ENCODE measurements around the gene ANKHD1. TPM values are rescaled to one million over a fixed set of nuclear protein-coding genes. Genes with fewer than 3 reads are reported as not detected.
"Not testable (repeated sequence)": the region's sequence is repeated elsewhere in the genome, so short reads cannot be mapped to it uniquely, and the experiment has no call there.

ANKHD1 gene
- total RNA-seq, 2 donors from 2014 or later, result 90.8 to 93.2 TPM

DNA sequence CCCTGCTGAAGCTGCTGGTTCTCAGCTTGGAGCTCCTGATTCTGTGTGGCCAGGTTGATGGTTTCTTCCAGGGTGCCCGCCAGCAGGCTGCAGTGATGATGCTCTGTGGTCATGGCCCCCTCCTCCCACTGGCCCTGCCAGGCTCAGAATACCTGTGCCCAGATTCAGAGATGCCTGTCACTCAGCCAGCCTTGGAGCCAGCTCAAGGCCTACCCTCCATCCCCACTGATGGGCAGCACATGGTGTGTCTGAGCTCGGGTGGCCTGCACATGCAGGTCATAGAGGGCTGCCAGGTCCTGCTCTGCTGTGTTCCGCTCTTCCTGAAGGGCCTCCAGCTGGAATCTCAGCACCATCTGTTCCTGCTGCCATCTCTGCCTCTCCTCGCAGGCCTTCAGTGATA, 168.4 kb downstream of the ANKHD1 start:
- DNase-seq (ENCODE audit: low spot score), result peak; percentile 70
- intact Hi-C loops (cut with DNase I), result no loop called here

DNA sequence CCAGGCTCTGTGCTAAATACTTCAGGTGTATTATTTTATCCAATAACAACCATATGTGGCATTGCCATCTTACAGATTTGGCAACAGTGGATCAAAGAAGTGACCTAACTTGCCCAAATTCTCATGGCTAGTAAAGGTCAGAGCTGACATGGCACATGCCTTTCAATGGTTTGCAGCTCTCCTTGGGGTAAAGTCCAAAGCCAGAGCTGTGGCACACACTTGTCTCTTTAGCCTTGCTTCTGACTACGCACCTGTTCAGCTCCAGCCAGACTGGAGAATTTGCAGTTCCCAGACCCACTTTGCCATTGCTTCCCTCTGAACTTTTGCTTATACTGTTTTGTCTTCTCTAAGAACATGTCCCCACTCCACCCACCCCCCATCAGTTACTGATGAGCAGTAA, 168.9 kb downstream of the ANKHD1 start:
- DNase-seq (ENCODE audit: low spot score), result no peak
- intact Hi-C loops (cut with DNase I), result no loop called here

DNA sequence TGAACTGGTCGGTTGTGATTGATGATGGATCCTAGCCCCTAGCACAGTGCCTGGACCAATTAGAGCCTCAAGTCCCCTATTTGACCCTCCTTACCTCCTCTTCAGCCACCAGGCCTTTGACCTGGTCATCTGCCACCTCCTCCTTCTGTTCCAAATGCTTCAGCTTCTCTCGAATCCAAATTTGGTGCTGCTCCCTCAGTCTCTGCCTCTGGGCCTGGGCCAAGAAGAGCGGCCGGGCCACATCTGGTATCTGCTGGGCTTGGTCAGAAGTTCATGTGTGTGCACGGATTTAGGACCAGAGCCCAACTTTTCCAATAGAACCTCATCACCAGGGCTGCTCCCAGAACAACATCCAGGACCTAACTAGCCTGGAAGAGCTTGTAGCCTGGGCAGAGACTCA, 169.5 kb downstream of the ANKHD1 start:
- intact Hi-C loops (cut with DNase I), result no loop called here

DNA sequence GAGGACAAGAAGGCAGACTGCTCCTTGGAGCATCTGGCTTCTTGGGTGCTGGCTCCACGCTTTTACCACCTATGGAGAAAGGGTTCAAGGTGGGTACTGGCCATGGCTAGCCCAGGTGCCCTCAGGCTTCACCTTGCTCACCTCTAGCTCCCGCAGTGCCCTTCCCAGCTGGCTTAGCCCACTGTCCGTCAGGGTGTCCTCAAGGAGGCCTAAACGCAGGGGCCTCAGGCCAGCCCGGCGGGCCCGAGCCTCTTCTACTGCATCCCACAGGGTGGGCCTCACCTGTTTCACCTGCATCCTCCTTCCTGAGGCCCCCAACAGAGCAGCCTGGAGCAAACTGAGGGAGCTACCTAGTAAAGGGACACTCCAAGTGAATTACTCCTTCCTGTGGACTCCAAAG, 172.1 kb downstream of the ANKHD1 start:
- intact Hi-C loops (cut with DNase I), result no loop called here
- DNase-seq (ENCODE audit: low spot score), result no peak

More for the DNA sequence above, 169.5 kb downstream of the ANKHD1 start:
- peak; percentile 80 for DNase-seq (ENCODE audit: low spot score)

DNA sequence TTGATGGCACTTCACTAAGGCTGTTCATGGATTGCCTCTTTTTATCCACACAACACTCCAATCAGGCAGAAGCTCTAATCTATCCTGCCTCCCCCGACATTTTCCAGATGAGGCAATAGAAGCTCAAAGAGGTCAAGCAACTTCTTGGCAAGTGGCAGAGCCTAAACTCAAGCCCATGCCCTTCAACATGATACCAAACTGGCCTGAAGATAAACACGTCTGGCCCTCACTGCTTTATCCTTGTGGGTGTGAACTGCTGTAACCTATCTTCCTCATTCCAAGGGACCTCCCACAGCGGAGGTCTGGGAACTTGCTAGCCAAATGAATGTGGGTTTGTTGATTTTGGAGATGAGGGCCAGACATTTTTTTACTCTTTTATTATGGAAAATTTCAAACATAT, 172.5 kb downstream of the ANKHD1 start:
- intact Hi-C loops (cut with DNase I), result no loop called here
- DNase-seq (ENCODE audit: low spot score), result no peak

DNA sequence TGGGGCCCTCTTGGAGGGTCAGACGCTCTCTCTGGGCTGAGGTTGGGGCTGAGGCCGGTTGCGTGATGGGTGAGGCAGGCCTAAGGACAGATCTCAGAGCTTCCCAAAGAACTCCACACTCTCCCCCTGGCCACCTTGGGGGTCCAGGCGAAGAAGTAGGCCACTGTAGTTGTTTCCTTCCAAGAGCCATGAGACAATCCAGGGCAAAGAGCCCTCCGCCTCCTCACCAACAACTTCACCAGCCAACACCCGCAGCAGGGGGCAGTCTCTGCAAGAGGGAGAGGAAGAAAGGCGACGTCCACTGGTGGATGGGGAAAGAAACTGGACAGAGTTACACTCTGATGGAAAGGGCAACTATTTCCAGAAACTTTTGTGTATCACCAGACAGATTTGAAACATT, 173.7 kb downstream of the ANKHD1 start:
- intact Hi-C loops (cut with DNase I), result no loop called here
- peak; percentile 89 for DNase-seq (ENCODE audit: low spot score)

DNA sequence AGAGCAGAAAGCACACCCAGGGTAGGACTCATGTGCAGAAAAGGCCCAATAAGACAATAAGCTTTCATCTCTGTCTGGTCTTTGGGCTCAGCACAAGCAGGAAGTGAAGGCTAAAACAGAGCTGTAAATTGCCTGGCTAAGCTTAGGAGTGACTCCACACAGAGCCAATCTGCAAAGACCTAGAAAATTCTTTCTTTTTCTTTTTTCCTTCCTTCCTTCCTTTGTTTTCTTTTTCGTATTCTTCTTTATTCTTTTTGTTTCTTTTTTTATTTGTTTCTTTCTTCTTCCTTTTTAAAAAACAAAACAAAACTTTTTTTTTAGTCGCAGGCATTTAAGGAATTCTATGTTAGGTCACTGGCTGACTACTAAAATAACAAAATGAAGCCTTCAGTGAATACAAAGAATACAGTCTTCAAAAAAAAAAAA, 175.2 kb downstream of the ANKHD1 start:
- intact Hi-C loops (cut with DNase I), result no loop called here
- no peak for DNase-seq (ENCODE audit: low spot score)

DNA sequence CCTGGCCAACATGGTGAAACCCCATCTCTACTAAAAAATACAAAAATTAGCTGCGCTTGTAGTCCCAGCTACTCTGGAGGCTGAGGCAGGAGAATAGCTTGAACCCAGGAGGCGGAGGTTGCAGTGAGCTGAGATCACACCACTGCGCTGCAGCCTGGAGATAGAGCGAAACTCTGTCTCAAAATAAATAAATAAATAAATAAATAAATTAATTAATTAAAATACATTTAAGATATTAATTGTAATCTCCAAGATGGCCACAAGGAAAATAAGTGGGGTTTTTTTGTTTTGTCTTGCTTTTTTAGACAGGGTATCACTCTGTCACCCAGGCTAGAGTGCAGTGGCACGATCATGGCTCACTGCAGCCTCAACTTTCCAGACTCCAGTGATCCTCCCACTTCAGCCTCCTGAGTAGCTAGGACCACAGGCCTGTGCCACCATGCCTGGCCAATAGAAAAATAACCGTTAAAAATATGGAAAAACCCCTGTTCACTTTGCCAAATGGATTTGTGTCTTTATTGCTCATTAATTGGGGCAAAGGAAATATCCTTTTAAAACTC, 177.6 kb downstream of the ANKHD1 start:
- intact Hi-C loops (cut with DNase I); DNase-seq (ENCODE audit: low spot score): not testable (repeated sequence)

DNA sequence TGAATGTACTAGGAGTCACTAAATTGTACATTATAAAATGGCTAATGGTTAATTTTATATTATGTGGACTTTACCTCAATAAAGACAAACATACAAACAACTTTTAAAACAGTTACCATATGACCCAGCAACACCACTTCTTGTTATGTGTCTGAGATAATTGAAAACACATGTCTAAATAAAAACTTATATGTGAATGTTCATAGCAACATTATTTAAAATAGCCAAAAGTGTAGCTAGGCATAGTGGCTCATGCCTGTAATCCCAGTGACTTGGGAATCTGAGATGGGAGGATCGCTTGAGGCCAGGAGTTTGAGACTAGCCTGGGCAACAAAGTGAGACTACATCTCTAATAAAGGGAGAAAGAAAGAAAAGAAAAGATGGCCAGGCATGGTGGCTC, 185.9 kb downstream of the ANKHD1 start:
- no peak for DNase-seq (ENCODE audit: low spot score)
- intact Hi-C loops (cut with DNase I), result no loop called here

DNA sequence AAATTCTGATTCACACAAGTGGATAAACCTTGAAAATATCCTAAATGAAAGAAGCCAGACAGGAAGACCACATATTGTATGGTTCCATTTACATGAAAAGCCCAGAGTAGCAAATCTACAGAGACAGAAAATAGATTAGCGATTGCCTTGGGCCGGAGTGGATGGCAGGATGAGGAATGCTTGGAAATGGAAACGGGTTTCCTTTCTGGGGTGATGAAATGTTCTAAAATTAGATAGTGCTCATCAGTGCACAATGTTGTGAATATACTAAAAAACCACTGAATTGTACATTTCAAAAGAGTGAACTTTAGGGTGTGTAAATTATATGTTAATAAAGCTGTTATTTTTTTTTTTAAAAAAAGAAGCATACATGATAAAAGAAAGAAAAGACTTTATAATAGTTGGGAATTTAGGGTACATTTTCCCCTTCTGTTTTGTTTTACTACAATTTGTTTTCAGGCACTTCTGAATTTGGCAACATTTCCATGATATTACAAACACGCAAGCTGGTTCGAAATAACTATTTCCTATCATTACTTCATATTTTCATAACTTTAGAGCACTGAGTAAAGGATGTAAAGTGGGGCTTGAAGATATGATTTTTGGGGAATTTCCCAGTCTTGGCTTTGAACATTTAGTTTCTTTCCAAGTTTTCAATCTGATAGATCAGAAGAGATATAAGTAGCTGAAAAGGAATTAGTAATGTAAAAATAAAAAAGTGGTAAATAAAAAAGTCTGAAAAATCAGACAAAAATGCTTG, 186.9 kb downstream of the ANKHD1 start:
- intact Hi-C loops (cut with DNase I), result no loop called here
- no peak for DNase-seq (ENCODE audit: low spot score)

Small RNA genes within 50 kb of the gene (microRNA-seq; reads per million reads assigned to microRNA genes)
- gene MIR6831 (ENCODE audit: borderline microRNAs expressed in 2 of 2), result 0 reads per million in 2 donors

Other genes with a start within 250 kb of the ANKHD1 start
- 10 to 100 TPM; 46.6 to 80.9 TPM for gene CYSTM1, start 226.6 kb upstream of the ANKHD1 start, total RNA-seq
- gene PFDN1, start 98.7 kb upstream of the ANKHD1 start, total RNA-seq, result 10 to 100 TPM; 38.2 to 46.2 TPM
- 1 to 10 TPM; 6.9 to 9.5 TPM for gene HBEGF, start 55.2 kb upstream of the ANKHD1 start, total RNA-seq
- not detected for gene SLC4A9, start 41.6 kb upstream of the ANKHD1 start, total RNA-seq
- gene EIF4EBP3, start 145.8 kb downstream of the ANKHD1 start, total RNA-seq, result 10 to 100 TPM in 1 of 2 donors, 1 to 10 TPM in 1; 8.5 to 11.0 TPM
- gene SRA1, start 155.6 kb downstream of the ANKHD1 start, total RNA-seq, result 10 to 100 TPM; 27.9 to 28.0 TPM
- gene APBB3, start 162.8 kb downstream of the ANKHD1 start, total RNA-seq, result 10 to 100 TPM; 12.5 to 19.7 TPM
- gene SLC35A4, start 163.0 kb downstream of the ANKHD1 start, total RNA-seq, result 10 to 100 TPM; 43.9 to 55.0 TPM
- gene CD14, start 231.3 kb downstream of the ANKHD1 start, total RNA-seq, result 10 to 100 TPM; 64.6 to 68.8 TPM
- gene TMCO6, start 237.6 kb downstream of the ANKHD1 start, total RNA-seq, result 10 to 100 TPM in 1 of 2 donors, 1 to 10 TPM in 1; 6.6 to 11.2 TPM
- 10 to 100 TPM; 37.4 to 45.9 TPM for gene NDUFA2, start 245.8 kb downstream of the ANKHD1 start, total RNA-seq
- 10 to 100 TPM; 63.1 to 70.3 TPM for gene IK, start 246.0 kb downstream of the ANKHD1 start, total RNA-seq

Data from posterior vena cava (tissue), 2 donors.